Caco-2 (cell line): ENCODE data around the gene SEMA6B. TPM values are rescaled to one million over a fixed set of nuclear protein-coding genes. Genes with fewer than 3 reads are reported as not detected.
A peak's percentile ranks its signal among the peaks of the same experiment; 100 is the strongest.

Experiments used
- BruUV-seq: library from RNA; stranded (reverse); fragments of 400-500 nt; replicated peaks from 2 replicates; lab custom pipeline; 2021; lab: Mats Ljungman, UMichigan
- CTCF ChIA-PET: fragments of 300-600 bp; sonication (Branson Sonifier 250); formaldehyde crosslinking; loops from one replicate; lab custom pipeline; 2022; ENCODE audit warnings: antibody characterized with exemption; lab: Charles Lee
- POLR2A ChIA-PET: fragments of 300-600 bp; sonication (Branson Sonifier 250); formaldehyde crosslinking; loops from one replicate; lab custom pipeline; 2022; ENCODE audit warnings: antibody characterized with exemption; lab: Charles Lee
- DNase-seq, 2 experiments: peaks; one replicate each; pipeline versions ENCODE4 v3.0.0 to v3.0.0-alpha.2; 2020 to 2022
- H3K27me3 ChIP-seq: replicated peaks from 2 replicates; pipeline ENCODE4 v1.6.0; 2011; ENCODE audit warnings: low read length; ENCODE audit not compliant: control insufficient read depth, insufficient read depth
- H3K36me3 ChIP-seq: 2 replicates; pipeline ENCODE4 v1.5.1; 2011; ENCODE audit warnings: low read length; ENCODE audit not compliant: control insufficient read depth, insufficient read depth
- H3K4me1 ChIP-seq: fragments of 250-450 bp; sonication (Bioruptor Pico); 2 replicates; pipeline ENCODE4 v1.5.1; 2020; ENCODE audit warnings: mild to moderate bottlenecking
- H3K4me3 ChIP-seq: 2 replicates; pipeline ENCODE4 v1.5.1; 2011; ENCODE audit warnings: low read depth, mild to moderate bottlenecking, control low read depth, low read length
- H3K9me3 ChIP-seq: fragments of 250-450 bp; sonication (Bioruptor Pico); 2 replicates; pipeline ENCODE4 v1.5.1; 2020; ENCODE audit warnings: mild to moderate bottlenecking, moderate library complexity
- H3K27ac Mint-ChIP-seq: one replicate; pipeline ENCODE4 v1.8.0; 2022; ENCODE audit warnings: mixed read lengths; ENCODE audit not compliant: unreplicated experiment
- H3K27me3 Mint-ChIP-seq: one replicate; pipeline ENCODE4 v1.8.0; 2022; ENCODE audit warnings: mixed read lengths; ENCODE audit not compliant: insufficient read depth, unreplicated experiment
- H3K36me3 Mint-ChIP-seq: one replicate; pipeline ENCODE4 v1.8.0; 2022; ENCODE audit warnings: mild to moderate bottlenecking, mixed read lengths; ENCODE audit not compliant: insufficient read depth, unreplicated experiment
- H3K4me1 Mint-ChIP-seq: one replicate; pipeline ENCODE4 v1.8.0; 2022; ENCODE audit warnings: low read depth, mixed read lengths; ENCODE audit not compliant: unreplicated experiment
- H3K4me3 Mint-ChIP-seq: one replicate; pipeline ENCODE4 v1.8.0; 2022; ENCODE audit warnings: mild to moderate bottlenecking, moderate library complexity, mixed read lengths; ENCODE audit not compliant: unreplicated experiment
- H3K9me3 Mint-ChIP-seq: one replicate; pipeline ENCODE4 v1.8.0; 2022; ENCODE audit warnings: mixed read lengths; ENCODE audit not compliant: unreplicated experiment
- intact Hi-C: fragments of 100-400 bp; cut with micrococcal nuclease; formaldehyde crosslinking; loops from one replicate; pipeline ENCODE4 v1.10.0; 2022; ENCODE audit not compliant: unreplicated experiment
- total RNA-seq: library from RNA; stranded (reverse); gene quantifications from 2 replicates; pipeline ENCODE4 v1.2.3, GENCODE V29; 2022
- TF ChIP-seq, protein P1 (sequence below), 2 experiments: fragments of 200-600 bp in 1 of 2; IDR thresholded peaks; 1 replicate in 1 of 2; 2 replicates in 1 of 2; pipeline versions ENCODE4 v1.5.1 to v1.8.0; 2011 to 2022; ENCODE audit warnings: antibody characterized with exemption in 1 of 2, control low read depth in 1 of 2, inconsistent platforms in 1 of 2, low read depth in 1 of 2, low read length in 1 of 2, mild to moderate bottlenecking in 1 of 2, moderate library complexity in 1 of 2; ENCODE audit not compliant: insufficient read depth in 1 of 2, severe bottlenecking in 1 of 2, unreplicated experiment in 1 of 2

The SEMA6B gene
- total RNA-seq, 1 experiment from 2014 or later = 0.39 TPM

DNA sequence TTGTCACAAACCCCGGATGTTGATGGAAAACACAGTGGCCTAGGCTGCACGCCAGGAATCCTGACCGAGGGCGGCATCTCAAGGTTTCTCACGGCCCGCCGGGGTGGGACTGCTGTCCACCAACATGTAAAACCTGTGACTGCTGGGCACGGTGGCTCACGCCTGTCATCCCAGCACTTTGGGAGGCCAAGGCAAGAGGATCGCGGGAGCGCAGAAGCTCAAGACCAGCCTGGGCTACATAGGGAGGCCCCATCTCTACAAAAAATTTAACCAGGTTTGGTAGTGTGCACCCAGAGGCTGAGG is 52.4 kb downstream of the SEMA6B start:
- Histone ChIP-seq H3K4me3 (no peak overlapping the region), H3K9me3 (no peaks in the 10 kb centered on the region), H3K4me1 (no peaks in the 10 kb centered on the region), H3K27me3 (no peaks in the 10 kb centered on the region), H3K36me3 (no peaks in the 10 kb centered on the region)
- TF ChIP-seq, protein P1, sequence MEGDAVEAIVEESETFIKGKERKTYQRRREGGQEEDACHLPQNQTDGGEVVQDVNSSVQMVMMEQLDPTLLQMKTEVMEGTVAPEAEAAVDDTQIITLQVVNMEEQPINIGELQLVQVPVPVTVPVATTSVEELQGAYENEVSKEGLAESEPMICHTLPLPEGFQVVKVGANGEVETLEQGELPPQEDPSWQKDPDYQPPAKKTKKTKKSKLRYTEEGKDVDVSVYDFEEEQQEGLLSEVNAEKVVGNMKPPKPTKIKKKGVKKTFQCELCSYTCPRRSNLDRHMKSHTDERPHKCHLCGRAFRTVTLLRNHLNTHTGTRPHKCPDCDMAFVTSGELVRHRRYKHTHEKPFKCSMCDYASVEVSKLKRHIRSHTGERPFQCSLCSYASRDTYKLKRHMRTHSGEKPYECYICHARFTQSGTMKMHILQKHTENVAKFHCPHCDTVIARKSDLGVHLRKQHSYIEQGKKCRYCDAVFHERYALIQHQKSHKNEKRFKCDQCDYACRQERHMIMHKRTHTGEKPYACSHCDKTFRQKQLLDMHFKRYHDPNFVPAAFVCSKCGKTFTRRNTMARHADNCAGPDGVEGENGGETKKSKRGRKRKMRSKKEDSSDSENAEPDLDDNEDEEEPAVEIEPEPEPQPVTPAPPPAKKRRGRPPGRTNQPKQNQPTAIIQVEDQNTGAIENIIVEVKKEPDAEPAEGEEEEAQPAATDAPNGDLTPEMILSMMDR (IDR thresholded peaks at IDR 0.05; ENCODE audit: insufficient read depth in 1 of 2, low read depth in 1 of 2, low read length in 1 of 2, severe bottlenecking in 1 of 2, unreplicated experiment in 1 of 2) = no peak
- ChIA-PET CTCF (interaction anchor here (1.0 kb wide), 1 partner anchor 36 kb away, joined by 4 read pairs; no protein-coding TSS in a partner anchor), POLR2A (no interaction called here)
- BruUV-seq = no TSS peak
- no peaks in the 10 kb centered on the region for H3K27me3 Mint-ChIP-seq
- H3K36me3 Mint-ChIP-seq = peaks cover 41% of the 10 kb centered on the region
- intact Hi-C loops = no loop called here
- DNase-seq = no peak
- no peak overlapping the region for H3K4me3 Mint-ChIP-seq
- no peaks in the 10 kb centered on the region for H3K4me1 Mint-ChIP-seq
- no peak overlapping the region for H3K27ac Mint-ChIP-seq
- H3K9me3 Mint-ChIP-seq = no peaks in the 10 kb centered on the region

DNA sequence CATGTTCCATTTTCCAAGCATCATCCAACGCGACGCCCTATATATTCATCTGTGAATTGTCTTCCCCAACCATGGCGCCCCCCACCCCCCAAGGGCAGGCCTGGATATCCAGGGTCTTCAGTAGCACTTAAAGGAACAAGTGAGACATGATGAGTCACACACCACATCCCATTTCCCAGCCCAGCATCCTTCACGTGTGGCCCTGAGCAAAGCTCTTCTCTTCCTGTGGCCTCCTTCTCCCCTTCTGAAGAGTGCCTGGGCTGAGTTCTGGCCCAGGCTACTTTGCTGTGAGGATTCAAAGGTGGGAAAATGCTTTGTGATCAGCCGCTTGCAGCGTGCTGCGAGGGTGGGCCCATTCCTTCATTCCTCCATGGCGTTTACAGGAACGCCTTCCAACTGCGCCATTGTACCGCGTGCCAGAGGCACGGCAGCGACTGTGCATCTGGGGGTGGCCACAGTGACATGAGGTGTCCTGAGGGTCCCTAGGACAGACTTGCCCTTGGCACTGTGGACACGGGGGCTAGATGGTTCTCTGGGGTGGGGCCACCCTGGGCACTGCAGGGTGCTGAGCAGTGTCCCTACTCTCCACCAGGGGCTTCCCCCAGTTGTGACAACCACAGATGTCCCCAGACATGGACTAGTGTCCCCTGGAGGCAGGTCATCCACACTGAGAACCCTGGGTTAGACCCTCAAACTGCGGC is 52.9 kb downstream of the SEMA6B start:
- Histone ChIP-seq H3K9me3 (no peaks in the 10 kb centered on the region), H3K27me3 (no peaks in the 10 kb centered on the region), H3K36me3 (no peaks in the 10 kb centered on the region), H3K4me3 (no peak overlapping the region), H3K4me1 (no peaks in the 10 kb centered on the region)
- BruUV-seq = no TSS peak
- Mint-ChIP-seq H3K27ac (no peak overlapping the region), H3K4me3 (no peak overlapping the region), H3K27me3 (no peaks in the 10 kb centered on the region), H3K4me1 (no peaks in the 10 kb centered on the region), H3K9me3 (no peaks in the 10 kb centered on the region), H3K36me3 (peaks cover 40% of the 10 kb centered on the region)
- POLR2A ChIA-PET = no interaction called here
- intact Hi-C loops = no loop called here
- TF ChIP-seq, protein P1 (IDR thresholded peaks at IDR 0.05; ENCODE audit: insufficient read depth in 1 of 2, low read depth in 1 of 2, low read length in 1 of 2, severe bottlenecking in 1 of 2, unreplicated experiment in 1 of 2) = peak in 1 of 2 experiments; percentile 24
- CTCF ChIA-PET = interaction anchor here (1.0 kb wide), 1 partner anchor 35 kb away, joined by 4 read pairs; no protein-coding TSS in a partner anchor
- no peak for DNase-seq

DNA sequence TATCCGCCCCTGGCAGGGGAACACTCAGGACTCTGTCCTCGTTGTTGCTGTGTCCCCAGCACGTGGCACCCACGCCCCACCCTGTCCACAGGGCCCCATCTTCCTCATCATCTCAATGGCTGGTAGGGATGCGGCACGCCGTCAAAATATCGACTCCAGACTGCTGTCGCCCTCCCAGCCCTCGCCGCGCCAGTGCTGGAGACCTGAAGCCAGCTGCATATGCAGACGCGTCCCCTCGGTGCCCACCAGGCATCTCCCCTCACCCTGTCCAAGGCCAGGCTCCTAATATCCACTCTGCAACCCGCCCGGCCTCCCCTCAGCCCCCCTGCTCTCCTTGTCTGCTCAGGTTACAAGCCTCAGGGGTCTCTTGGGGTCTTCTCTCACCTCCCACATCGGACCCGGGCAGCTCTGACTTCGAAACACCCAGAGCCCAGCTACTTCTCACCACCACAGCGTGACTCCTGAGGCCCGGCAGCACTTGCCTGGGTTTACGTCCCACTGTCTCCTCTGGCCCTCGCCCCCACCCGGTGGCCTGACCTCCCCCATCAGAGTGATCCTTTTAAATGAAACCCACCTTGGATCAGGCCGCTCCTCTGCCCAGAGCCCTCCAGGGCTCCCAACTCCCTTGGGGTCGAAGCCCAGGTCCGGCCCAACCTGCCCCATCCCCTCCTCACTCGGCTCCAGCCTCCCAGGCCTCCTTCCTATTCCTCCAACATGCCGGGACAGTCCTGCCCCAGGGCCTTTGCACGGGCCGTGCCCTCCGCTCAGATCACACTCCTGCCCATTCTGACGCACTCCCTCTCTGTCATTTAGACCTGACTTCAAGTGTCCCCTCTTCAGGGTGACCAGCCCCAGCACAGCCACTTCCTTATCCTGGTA is 53.7 kb downstream of the SEMA6B start:
- no peaks in the 10 kb centered on the region for H3K36me3 ChIP-seq
- no TSS peak for BruUV-seq
- no peak overlapping the region for H3K4me3 Mint-ChIP-seq
- H3K9me3 Mint-ChIP-seq = no peaks in the 10 kb centered on the region
- no peaks in the 10 kb centered on the region for H3K27me3 ChIP-seq
- no peak overlapping the region for H3K4me3 ChIP-seq
- no peaks in the 10 kb centered on the region for H3K27me3 Mint-ChIP-seq
- H3K27ac Mint-ChIP-seq = no peak overlapping the region
- ChIA-PET CTCF (no interaction called here), POLR2A (no interaction called here)
- TF ChIP-seq, protein P1 (IDR thresholded peaks at IDR 0.05; ENCODE audit: insufficient read depth in 1 of 2, low read depth in 1 of 2, low read length in 1 of 2, severe bottlenecking in 1 of 2, unreplicated experiment in 1 of 2) = no peak
- no peaks in the 10 kb centered on the region for H3K9me3 ChIP-seq
- no peaks in the 10 kb centered on the region for H3K4me1 ChIP-seq
- H3K36me3 Mint-ChIP-seq = peaks cover 37% of the 10 kb centered on the region
- intact Hi-C loops = no loop called here
- DNase-seq = no peak
- H3K4me1 Mint-ChIP-seq = no peaks in the 10 kb centered on the region
